ENCODE measurements around the gene DCAF7.
A peak's percentile ranks its signal among the peaks of the same experiment; 100 is the strongest.

The DCAF7 gene

DNA sequence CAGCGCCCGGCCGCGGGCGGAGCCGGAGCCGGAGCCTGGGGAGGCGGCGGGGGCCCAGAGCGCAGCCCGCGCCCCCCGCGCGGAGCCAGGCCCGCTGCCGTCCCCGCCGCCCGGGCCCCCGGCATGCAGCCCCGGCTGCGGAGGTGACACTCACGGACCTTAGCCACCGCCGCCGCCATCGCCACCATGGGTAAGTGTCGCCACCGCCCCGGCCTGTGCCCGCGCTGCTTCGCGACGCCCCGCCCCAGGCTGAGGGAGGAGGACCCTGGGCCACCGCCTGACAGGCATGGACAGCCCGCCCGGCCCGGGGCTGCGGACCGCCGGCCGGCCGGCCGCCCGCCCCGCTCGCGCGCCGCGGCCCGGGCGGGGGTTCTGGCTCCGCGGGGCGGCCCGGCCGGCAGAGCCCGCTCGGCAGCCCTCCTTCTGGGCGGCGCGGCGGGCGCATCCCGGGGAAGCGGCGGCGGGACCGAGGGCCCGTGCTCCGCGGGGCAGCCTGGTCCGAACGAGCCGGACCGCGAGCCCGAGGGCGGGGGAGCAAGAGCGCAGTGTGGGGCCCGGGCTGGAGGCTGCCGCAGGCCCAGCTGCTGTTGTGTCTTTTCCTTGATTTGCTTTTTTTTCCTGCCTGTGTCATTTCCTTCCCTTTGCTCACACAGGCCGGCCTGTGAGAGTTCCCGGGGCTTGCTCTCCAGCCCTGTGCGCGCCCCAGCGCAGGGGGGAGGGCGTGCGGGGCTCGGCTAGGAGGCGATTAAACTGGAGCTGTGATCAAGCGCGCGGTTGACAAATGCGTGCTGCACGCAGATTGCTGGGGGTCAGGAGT, 72.5 kb downstream of the DCAF7 start:
- Mint-ChIP-seq H3K9me3 (no peaks in the 10 kb centered on the region), H3K27ac (peak overlapping the region; percentile 89), H3K4me1 (peaks cover 47% of the 10 kb centered on the region), H3K4me3 (peak overlapping the region; percentile 96), H3K27me3 (ENCODE audit: low read depth, poor library complexity) (peaks cover 13% of the 10 kb centered on the region), H3K36me3 (ENCODE audit: low read depth) (no peaks in the 10 kb centered on the region)
- peak; percentile 74 for DNase-seq
- TF ChIP-seq, protein P1, sequence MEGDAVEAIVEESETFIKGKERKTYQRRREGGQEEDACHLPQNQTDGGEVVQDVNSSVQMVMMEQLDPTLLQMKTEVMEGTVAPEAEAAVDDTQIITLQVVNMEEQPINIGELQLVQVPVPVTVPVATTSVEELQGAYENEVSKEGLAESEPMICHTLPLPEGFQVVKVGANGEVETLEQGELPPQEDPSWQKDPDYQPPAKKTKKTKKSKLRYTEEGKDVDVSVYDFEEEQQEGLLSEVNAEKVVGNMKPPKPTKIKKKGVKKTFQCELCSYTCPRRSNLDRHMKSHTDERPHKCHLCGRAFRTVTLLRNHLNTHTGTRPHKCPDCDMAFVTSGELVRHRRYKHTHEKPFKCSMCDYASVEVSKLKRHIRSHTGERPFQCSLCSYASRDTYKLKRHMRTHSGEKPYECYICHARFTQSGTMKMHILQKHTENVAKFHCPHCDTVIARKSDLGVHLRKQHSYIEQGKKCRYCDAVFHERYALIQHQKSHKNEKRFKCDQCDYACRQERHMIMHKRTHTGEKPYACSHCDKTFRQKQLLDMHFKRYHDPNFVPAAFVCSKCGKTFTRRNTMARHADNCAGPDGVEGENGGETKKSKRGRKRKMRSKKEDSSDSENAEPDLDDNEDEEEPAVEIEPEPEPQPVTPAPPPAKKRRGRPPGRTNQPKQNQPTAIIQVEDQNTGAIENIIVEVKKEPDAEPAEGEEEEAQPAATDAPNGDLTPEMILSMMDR (IDR thresholded peaks at IDR 0.05): no peak

DNA sequence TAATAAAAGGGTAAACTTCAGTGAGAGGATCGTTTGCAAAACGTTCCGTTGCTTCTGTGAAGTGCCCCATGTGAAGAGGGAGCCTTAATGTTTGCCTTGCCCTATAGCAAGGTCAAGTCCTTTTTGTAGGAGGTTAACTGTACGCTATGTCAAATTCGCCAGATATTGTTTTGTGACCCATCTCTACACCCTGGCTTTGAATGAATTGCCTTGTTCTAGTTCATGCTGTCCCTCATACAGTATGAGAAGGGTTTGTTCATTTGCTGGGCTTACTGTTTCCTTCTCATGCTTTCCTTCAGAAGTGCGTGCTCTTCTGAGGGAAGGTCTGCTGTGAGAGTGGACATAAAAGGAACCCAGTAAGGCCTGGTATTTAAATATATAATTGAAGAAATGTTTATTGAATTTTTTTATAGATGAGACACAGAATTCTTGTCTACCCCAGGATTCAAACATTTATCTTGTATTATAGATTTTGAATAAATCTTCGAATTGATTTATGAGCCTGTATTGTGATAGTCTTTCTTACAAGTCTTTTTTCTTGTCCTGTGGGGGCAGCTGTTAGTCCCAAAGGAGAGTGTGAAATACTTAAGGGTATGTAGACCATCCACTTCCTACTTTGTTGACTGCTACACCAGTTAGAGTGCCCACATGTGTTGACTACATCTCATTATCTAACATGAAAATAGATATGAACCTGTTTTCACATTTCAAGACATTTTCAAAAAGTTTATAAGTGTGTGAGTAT, 73.7 kb downstream of the DCAF7 start:
- Mint-ChIP-seq H3K4me1 (peaks cover 47% of the 10 kb centered on the region), H3K36me3 (ENCODE audit: low read depth) (no peaks in the 10 kb centered on the region), H3K9me3 (no peaks in the 10 kb centered on the region), H3K4me3 (peak overlapping the region; percentile 96), H3K27ac (peak overlapping the region; percentile 89), H3K27me3 (ENCODE audit: low read depth, poor library complexity) (peaks cover 8% of the 10 kb centered on the region)
- DNase-seq: no peak
- TF ChIP-seq, protein P1 (IDR thresholded peaks at IDR 0.05): no peak

GRCh38 chr17:63624531-63624880, 74.2 kb downstream of the DCAF7 start:
- Mint-ChIP-seq H3K4me3 (peak overlapping the region; percentile 96), H3K27me3 (ENCODE audit: low read depth, poor library complexity) (peaks cover 5% of the 10 kb centered on the region), H3K36me3 (ENCODE audit: low read depth) (no peaks in the 10 kb centered on the region), H3K27ac (no peak overlapping the region), H3K4me1 (peaks cover 47% of the 10 kb centered on the region), H3K9me3 (no peaks in the 10 kb centered on the region)
- DNase-seq: no peak
- TF ChIP-seq, protein P1 (IDR thresholded peaks at IDR 0.05): no peak

DNA sequence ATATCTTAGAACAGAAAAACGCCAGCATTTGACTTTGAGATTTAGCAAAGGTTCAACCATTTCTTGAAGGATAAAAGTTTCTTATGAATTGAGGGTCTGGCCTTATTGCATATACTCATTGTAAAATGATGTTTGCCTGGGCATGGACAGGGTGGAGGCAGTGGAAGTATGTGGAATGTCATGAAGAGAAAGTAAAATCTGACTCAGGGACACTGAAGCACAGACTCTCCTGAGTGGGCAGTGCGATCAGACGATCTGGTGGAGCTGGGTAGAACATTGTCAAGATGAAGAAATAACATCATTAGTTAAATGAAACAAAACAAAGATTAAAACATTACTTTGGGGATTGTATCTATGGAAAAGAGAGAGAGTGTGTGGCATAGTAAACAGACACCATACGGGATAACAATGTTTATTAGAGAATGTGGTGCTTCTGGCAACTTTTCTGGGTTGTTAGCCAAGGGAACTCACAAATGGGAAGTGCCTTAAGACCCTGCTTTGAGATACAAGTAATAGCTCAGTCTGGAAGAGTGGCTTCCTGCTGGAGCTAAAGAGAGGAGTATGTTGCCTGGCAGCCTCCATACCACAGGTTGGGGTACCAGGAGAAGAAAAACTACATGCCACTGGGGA, 76.4 kb downstream of the DCAF7 start:
- no peak overlapping the region for H3K27ac Mint-ChIP-seq
- peaks cover 5% of the 10 kb centered on the region for H3K27me3 Mint-ChIP-seq (ENCODE audit: low read depth, poor library complexity)
- no peaks in the 10 kb centered on the region for H3K9me3 Mint-ChIP-seq
- peaks cover 36% of the 10 kb centered on the region for H3K4me1 Mint-ChIP-seq
- DNase-seq: no peak
- H3K4me3 Mint-ChIP-seq: no peak overlapping the region
- TF ChIP-seq, protein P1 (IDR thresholded peaks at IDR 0.05): no peak
- no peaks in the 10 kb centered on the region for H3K36me3 Mint-ChIP-seq (ENCODE audit: low read depth)

GRCh38 chr17:63629627-63630026, 79.3 kb downstream of the DCAF7 start:
- peaks cover 5% of the 10 kb centered on the region for H3K27me3 Mint-ChIP-seq (ENCODE audit: low read depth, poor library complexity)
- no peak overlapping the region for H3K27ac Mint-ChIP-seq
- peaks cover 4% of the 10 kb centered on the region for H3K36me3 Mint-ChIP-seq (ENCODE audit: low read depth)
- DNase-seq: no peak
- H3K9me3 Mint-ChIP-seq: no peaks in the 10 kb centered on the region
- TF ChIP-seq, protein P1 (IDR thresholded peaks at IDR 0.05): no peak
- H3K4me1 Mint-ChIP-seq: peaks cover 32% of the 10 kb centered on the region
- H3K4me3 Mint-ChIP-seq: no peak overlapping the region

Data from nephron progenitor cell (in vitro differentiated cells).